ENCODE measurements around the gene KLHDC7B. TPM values are rescaled to one million over a fixed set of nuclear protein-coding genes. Genes with fewer than 3 reads are reported as not detected.

The KLHDC7B gene
- total RNA-seq, 1 experiment from 2014 or later = not detected

GRCh38 chr22:50507421-50507990, 38.2 kb upstream of the KLHDC7B start, which contains the start of gene LMF2:
Gene LMF2, minus strand, starts transcription at chr22:50507702. Its CDS starts 27 bp downstream, at chr22:50507675.
- no peaks in the 10 kb centered on the region for H3K36me3 ChIP-seq (ENCODE audit: low read depth, low read length)
- no peaks in the 10 kb centered on the region for H3F3A ChIP-seq (ENCODE audit: low read length, unreplicated experiment)
- H3K4me2 ChIP-seq (ENCODE audit: low read length) = peak within 1 kb of the TSS; percentile 95
- no peaks in the 10 kb centered on the region for H3K27me3 ChIP-seq (ENCODE audit: low read length)
- peak within 1 kb of the TSS; percentile 95 for H3K9ac ChIP-seq (ENCODE audit: low read length)
- BruUV-seq (replicated peaks) = no TSS peak
- peak within 1 kb of the TSS; percentile 81 for H2AFZ ChIP-seq (ENCODE audit: low read length)
- TF ChIP-seq CTCF (conservative IDR thresholded peaks at IDR 0.05; ENCODE audit: low read depth, low read length) = no peak
- TF ChIP-seq EZH2 (IDR thresholded peaks at IDR 0.05; ENCODE audit: low read length, unreplicated experiment) = no peak
- TF ChIP-seq EZH2phosphoT487 (IDR thresholded peaks at IDR 0.05; ENCODE audit: borderline replicate concordance, low read length) = no peak
- H3K79me2 ChIP-seq (ENCODE audit: low read length) = peaks cover 44% of the 10 kb centered on the region
- peak within 1 kb of the TSS; percentile 56 for H3K27ac ChIP-seq (ENCODE audit: low read length)
- peak; percentile 67 for DNase-seq
- peak within 1 kb of the TSS; percentile 97 for H3K4me3 ChIP-seq (ENCODE audit: low read length)
- H3K4me1 ChIP-seq (ENCODE audit: insufficient read depth, low read length) = peaks cover 7% of the 10 kb centered on the region
- no peaks in the 10 kb centered on the region for H3K9me3 ChIP-seq (ENCODE audit: low read length)
- ChIA-PET CTCF (interaction anchor here (0.6 to 1.4 kb wide), 3 partner anchors 18 to 256 kb away, joined by 5 to 15 read pairs (median 8); partner anchors contain the start of genes HDAC10 and SCO2), POLR2A (ENCODE audit: unreplicated experiment) (interaction anchor here (0.5 to 1.0 kb wide), 6 partner anchors 10 to 153 kb away, joined by 3 to 8 read pairs (median 5); partner anchors contain the start of gene SCO2)
- peak; percentile 77 for ATAC-seq
- no peaks in the 10 kb centered on the region for H4K20me1 ChIP-seq (ENCODE audit: low read length)
- intact Hi-C loops (cut with micrococcal nuclease) = no loop called here
- H3K9me2 ChIP-seq (replicated peaks; ENCODE audit: low read length) = no peaks in the 10 kb centered on the region

- peak within 1 kb of the TSS; percentile 95 for H3K4me2 ChIP-seq (ENCODE audit: low read length)
- H3K4me1 ChIP-seq (ENCODE audit: insufficient read depth, low read length) = peaks cover 7% of the 10 kb centered on the region
- H3K36me3 ChIP-seq (ENCODE audit: low read depth, low read length) = no peaks in the 10 kb centered on the region
- peak within 1 kb of the TSS; percentile 81 for H2AFZ ChIP-seq (ENCODE audit: low read length)
- POLR2A ChIA-PET (ENCODE audit: unreplicated experiment) = interaction anchor here (0.5 to 1.0 kb wide), 6 partner anchors 11 to 154 kb away, joined by 3 to 8 read pairs (median 5); partner anchors contain the start of gene SCO2
- H3K9me3 ChIP-seq (ENCODE audit: low read length) = no peaks in the 10 kb centered on the region
- peak; percentile 62 for ATAC-seq
- peak within 1 kb of the TSS; percentile 56 for H3K27ac ChIP-seq (ENCODE audit: low read length)
- no peaks in the 10 kb centered on the region for H3F3A ChIP-seq (ENCODE audit: low read length, unreplicated experiment)
- TF ChIP-seq EZH2 (IDR thresholded peaks at IDR 0.05; ENCODE audit: low read length, unreplicated experiment) = no peak
- TF ChIP-seq EZH2phosphoT487 (IDR thresholded peaks at IDR 0.05; ENCODE audit: borderline replicate concordance, low read length) = no peak
- no peak for TF ChIP-seq CTCF (conservative IDR thresholded peaks at IDR 0.05; ENCODE audit: low read depth, low read length)
- H3K79me2 ChIP-seq (ENCODE audit: low read length) = peaks cover 52% of the 10 kb centered on the region
- intact Hi-C loops (cut with micrococcal nuclease) = no loop called here
- no peaks in the 10 kb centered on the region for H3K27me3 ChIP-seq (ENCODE audit: low read length)
- H3K9ac ChIP-seq (ENCODE audit: low read length) = peak within 1 kb of the TSS; percentile 95
- no peaks in the 10 kb centered on the region for H4K20me1 ChIP-seq (ENCODE audit: low read length)
- CTCF ChIA-PET = interaction anchor here (0.6 to 1.4 kb wide), 3 partner anchors 17 to 257 kb away, joined by 5 to 15 read pairs (median 8); partner anchors contain the start of genes HDAC10 and SCO2
- H3K9me2 ChIP-seq (replicated peaks; ENCODE audit: low read length) = no peaks in the 10 kb centered on the region
- H3K4me3 ChIP-seq (ENCODE audit: low read length) = peak within 1 kb of the TSS; percentile 97
- BruUV-seq (replicated peaks) = no TSS peak
- peak; percentile 94 for DNase-seq
These were observed 37.5 kb upstream of the KLHDC7B start, which contains the start of gene NCAPH2 for GRCh38 chr22:50507991-50508884. Gene NCAPH2, plus strand, starts transcription at chr22:50508224. Its CDS starts 114 bp downstream, at chr22:50508338.
